Hepatocyte (in vitro differentiated cells): ENCODE results near the gene PDE4D.

Source experiments
- CTCF ChIP-seq: fragments of 200-600 bp; sonication (generic); IDR thresholded peaks from 2 replicates; pipeline ENCODE4 v1.5.1; 2016; ENCODE audit warnings: antibody characterized with exemption, mild to moderate bottlenecking; ENCODE audit not compliant: poor library complexity
- EZH2 ChIP-seq: fragments of 200-600 bp; sonication (generic); IDR thresholded peaks from 2 replicates; pipeline ENCODE4 v1.6.1; 2016; ENCODE audit warnings: antibody characterized with exemption, mild to moderate bottlenecking, borderline replicate concordance

DNA sequence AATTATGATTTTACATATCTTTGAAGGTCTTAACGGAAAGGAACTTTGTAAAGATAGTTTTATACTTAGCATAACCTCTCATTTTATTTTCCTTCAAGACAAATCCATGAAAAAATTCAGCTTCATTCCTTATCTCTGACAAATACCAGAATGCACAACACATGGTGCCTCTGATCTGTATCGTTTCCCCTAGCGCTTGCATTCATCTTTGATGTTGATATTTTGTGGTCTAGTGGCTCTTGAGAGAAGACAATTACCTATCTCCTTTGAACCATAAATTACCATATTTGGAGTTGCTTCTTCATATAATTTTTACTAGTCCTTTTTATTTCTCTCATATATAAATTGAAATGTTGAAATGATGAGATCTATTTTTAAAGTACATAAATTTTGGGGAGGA is 551.3 kb downstream of the PDE4D start:
- TF ChIP-seq CTCF (no peak), EZH2 (no peak)
